OCI-LY1 (cell line): ENCODE data around the gene RPS6KL1.

ENCODE experiments used
- EZH2 ChIP-seq: fragments of 200-600 bp; sonication (generic), shearing (Covaris generic); IDR thresholded peaks from 2 replicates; pipeline ENCODE4 v1.8.0; 2017; ENCODE audit warnings: borderline replicate concordance, mixed run types, mild to moderate bottlenecking, antibody characterized with exemption, low read length, moderate library complexity, mixed read lengths
- TF ChIP-seq, protein P1 (sequence below): fragments of 200-600 bp; sonication (generic), shearing (Covaris generic); IDR thresholded peaks from 2 replicates; pipeline ENCODE4 v1.5.1; 2017; ENCODE audit warnings: mild to moderate bottlenecking, antibody characterized with exemption, low read length, moderate library complexity, mixed read lengths

- no peak for TF ChIP-seq EZH2
- TF ChIP-seq, protein P1, sequence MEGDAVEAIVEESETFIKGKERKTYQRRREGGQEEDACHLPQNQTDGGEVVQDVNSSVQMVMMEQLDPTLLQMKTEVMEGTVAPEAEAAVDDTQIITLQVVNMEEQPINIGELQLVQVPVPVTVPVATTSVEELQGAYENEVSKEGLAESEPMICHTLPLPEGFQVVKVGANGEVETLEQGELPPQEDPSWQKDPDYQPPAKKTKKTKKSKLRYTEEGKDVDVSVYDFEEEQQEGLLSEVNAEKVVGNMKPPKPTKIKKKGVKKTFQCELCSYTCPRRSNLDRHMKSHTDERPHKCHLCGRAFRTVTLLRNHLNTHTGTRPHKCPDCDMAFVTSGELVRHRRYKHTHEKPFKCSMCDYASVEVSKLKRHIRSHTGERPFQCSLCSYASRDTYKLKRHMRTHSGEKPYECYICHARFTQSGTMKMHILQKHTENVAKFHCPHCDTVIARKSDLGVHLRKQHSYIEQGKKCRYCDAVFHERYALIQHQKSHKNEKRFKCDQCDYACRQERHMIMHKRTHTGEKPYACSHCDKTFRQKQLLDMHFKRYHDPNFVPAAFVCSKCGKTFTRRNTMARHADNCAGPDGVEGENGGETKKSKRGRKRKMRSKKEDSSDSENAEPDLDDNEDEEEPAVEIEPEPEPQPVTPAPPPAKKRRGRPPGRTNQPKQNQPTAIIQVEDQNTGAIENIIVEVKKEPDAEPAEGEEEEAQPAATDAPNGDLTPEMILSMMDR: no peak
Observed at GRCh38 chr14:74961238-74961911, 38.3 kb upstream of the RPS6KL1 start.
